OCI-LY1 (cell line): Measurements from ENCODE around the gene CCDC102B.
"Not testable (repeated sequence)": the region's sequence is repeated elsewhere in the genome, so short reads cannot be mapped to it uniquely, and the experiment has no call there.

Source experiments
- H2AFZ ChIP-seq: fragments of 200-600 bp; sonication (generic), shearing (Covaris generic); 2 replicates; pipeline ENCODE4 v1.6.0; 2014; ENCODE audit warnings: antibody characterized with exemption, mild to moderate bottlenecking, low read length
- H3F3A ChIP-seq: fragments of 200-600 bp; sonication (generic), shearing (Covaris generic); 2 replicates; pipeline ENCODE4 v1.6.0; 2014; ENCODE audit warnings: mild to moderate bottlenecking, antibody characterized with exemption, low read length, moderate library complexity; ENCODE audit not compliant: insufficient read depth
- H3K27ac ChIP-seq: fragments of 200-600 bp; sonication (generic); 2 replicates; pipeline ENCODE4 v1.5.1; 2014; ENCODE audit warnings: low read length, mixed run types, mild to moderate bottlenecking, low read depth; ENCODE audit not compliant: poor library complexity, severe bottlenecking
- H3K27me3 ChIP-seq: fragments of 200-600 bp; sonication (generic); 2 replicates; pipeline ENCODE4 v1.6.0; 2014; ENCODE audit warnings: antibody characterized with exemption, mild to moderate bottlenecking, low read length, moderate library complexity; ENCODE audit not compliant: insufficient read depth
- H3K36me3 ChIP-seq: fragments of 200-600 bp; sonication (generic); 2 replicates; pipeline ENCODE4 v1.6.1; 2014; ENCODE audit warnings: mild to moderate bottlenecking, antibody characterized with exemption, low read length, moderate library complexity, mixed read lengths; ENCODE audit not compliant: insufficient read depth
- H3K4me1 ChIP-seq: fragments of 200-600 bp; sonication (generic); 2 replicates; pipeline ENCODE4 v1.5.1; 2014; ENCODE audit warnings: mild to moderate bottlenecking, low read length, moderate library complexity; ENCODE audit not compliant: insufficient read depth, severe bottlenecking
- H3K4me2 ChIP-seq: fragments of 200-600 bp; sonication (generic), shearing (Covaris generic); 2 replicates; pipeline ENCODE4 v1.6.1; 2014; ENCODE audit warnings: low read length
- H3K4me3 ChIP-seq: fragments of 200-600 bp; sonication (generic); 2 replicates; pipeline ENCODE4 v1.5.1; 2014; ENCODE audit warnings: low read length, low read depth, mild to moderate bottlenecking, mixed read lengths; ENCODE audit not compliant: poor library complexity, severe bottlenecking
- H3K79me2 ChIP-seq: fragments of 200-600 bp; shearing (Covaris generic); 2 replicates; pipeline ENCODE4 v1.6.1; 2016; ENCODE audit warnings: mixed run types, low read length, mixed read lengths; ENCODE audit not compliant: insufficient read depth
- H3K9ac ChIP-seq: fragments of 200-600 bp; sonication (generic), shearing (Covaris generic); 2 replicates; pipeline ENCODE4 v1.6.1; 2014; ENCODE audit warnings: mild to moderate bottlenecking, low read length, mixed read lengths
- H3K9me2 ChIP-seq: fragments of 200-600 bp; sonication (generic), shearing (Covaris generic); 2 replicates; pipeline ENCODE4 v1.6.1; 2014; ENCODE audit warnings: low read depth, mild to moderate bottlenecking, low read length, mixed read lengths
- H3K9me3 ChIP-seq: fragments of 200-600 bp; shearing (Covaris generic); 2 replicates; pipeline ENCODE4 v1.6.1; 2014; ENCODE audit warnings: low read length, mixed read lengths
- H4K20me1 ChIP-seq: fragments of 200-600 bp; sonication (generic), shearing (Covaris generic); 2 replicates; pipeline ENCODE4 v1.6.0; 2016; ENCODE audit warnings: mild to moderate bottlenecking, low read length; ENCODE audit not compliant: insufficient read depth
- EZH2 ChIP-seq: fragments of 200-600 bp; sonication (generic), shearing (Covaris generic); IDR thresholded peaks from 2 replicates; pipeline ENCODE4 v1.8.0; 2017; ENCODE audit warnings: borderline replicate concordance, mixed run types, mild to moderate bottlenecking, antibody characterized with exemption, low read length, moderate library complexity, mixed read lengths
- TF ChIP-seq, protein P1 (sequence below): fragments of 200-600 bp; sonication (generic), shearing (Covaris generic); IDR thresholded peaks from 2 replicates; pipeline ENCODE4 v1.5.1; 2017; ENCODE audit warnings: mild to moderate bottlenecking, antibody characterized with exemption, low read length, moderate library complexity, mixed read lengths

Gene CCDC102B

DNA sequence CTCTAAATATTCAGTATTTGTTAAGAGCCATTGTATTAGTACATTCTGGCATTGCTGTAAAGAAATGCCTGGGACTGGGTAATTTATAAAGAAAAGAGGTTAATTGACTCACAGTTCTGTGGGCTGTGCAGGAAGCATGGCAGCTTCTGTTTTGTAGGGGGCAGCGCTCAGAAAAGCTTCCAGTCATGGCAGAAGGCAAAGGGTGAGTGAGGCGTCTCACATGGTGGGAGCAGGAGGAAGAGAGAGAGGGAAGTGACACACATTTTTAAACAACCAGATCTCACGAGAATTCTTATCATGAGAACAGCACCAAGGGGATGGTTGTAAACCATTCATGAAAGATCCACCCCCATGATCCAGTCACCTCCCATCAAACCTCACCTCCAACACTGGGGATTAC, 13.8 kb upstream of the CCDC102B start:
- TF ChIP-seq, protein P1, sequence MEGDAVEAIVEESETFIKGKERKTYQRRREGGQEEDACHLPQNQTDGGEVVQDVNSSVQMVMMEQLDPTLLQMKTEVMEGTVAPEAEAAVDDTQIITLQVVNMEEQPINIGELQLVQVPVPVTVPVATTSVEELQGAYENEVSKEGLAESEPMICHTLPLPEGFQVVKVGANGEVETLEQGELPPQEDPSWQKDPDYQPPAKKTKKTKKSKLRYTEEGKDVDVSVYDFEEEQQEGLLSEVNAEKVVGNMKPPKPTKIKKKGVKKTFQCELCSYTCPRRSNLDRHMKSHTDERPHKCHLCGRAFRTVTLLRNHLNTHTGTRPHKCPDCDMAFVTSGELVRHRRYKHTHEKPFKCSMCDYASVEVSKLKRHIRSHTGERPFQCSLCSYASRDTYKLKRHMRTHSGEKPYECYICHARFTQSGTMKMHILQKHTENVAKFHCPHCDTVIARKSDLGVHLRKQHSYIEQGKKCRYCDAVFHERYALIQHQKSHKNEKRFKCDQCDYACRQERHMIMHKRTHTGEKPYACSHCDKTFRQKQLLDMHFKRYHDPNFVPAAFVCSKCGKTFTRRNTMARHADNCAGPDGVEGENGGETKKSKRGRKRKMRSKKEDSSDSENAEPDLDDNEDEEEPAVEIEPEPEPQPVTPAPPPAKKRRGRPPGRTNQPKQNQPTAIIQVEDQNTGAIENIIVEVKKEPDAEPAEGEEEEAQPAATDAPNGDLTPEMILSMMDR = no peak
- TF ChIP-seq EZH2 = no peak
- no peaks in the 10 kb centered on the region for H4K20me1 ChIP-seq
- H3K9me3 ChIP-seq = no peaks in the 10 kb centered on the region
- no peak overlapping the region for H3K27ac ChIP-seq
- H3K4me3 ChIP-seq = no peak overlapping the region
- H3K4me1 ChIP-seq = no peaks in the 10 kb centered on the region
- H3K4me2 ChIP-seq = no peak overlapping the region
- H3K36me3 ChIP-seq = no peaks in the 10 kb centered on the region
- H3F3A ChIP-seq = no peaks in the 10 kb centered on the region
- no peak overlapping the region for H3K9ac ChIP-seq
- H3K79me2 ChIP-seq = no peaks in the 10 kb centered on the region
- H3K9me2 ChIP-seq = no peaks in the 10 kb centered on the region
- no peaks in the 10 kb centered on the region for H3K27me3 ChIP-seq
- no peak overlapping the region for H2AFZ ChIP-seq

DNA sequence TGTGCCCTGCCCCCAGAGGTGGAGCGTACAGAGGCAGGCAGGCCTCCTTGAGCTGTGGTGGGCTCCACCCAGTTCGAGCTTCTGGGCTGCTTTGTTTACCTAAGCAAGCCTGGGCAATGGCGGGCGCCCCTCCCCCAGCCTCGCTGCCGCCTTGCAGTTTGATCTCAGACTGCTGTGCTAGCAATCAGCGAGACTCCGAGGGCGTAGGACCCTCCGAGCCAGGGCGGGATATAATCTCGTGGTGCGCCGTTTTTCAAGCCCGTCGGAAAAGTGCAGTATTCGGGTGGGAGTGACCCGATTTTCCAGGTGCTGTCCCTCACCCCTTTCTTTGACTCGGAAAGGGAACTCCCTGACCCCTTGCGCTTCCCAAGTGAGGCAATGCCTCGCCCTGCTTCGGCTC, 7.6 kb upstream of the CCDC102B start:
- H3K36me3 ChIP-seq, H3K4me2 ChIP-seq, H3K9me2 ChIP-seq, H3K4me3 ChIP-seq, H3K79me2 ChIP-seq, H3K27ac ChIP-seq, H3K27me3 ChIP-seq, H2AFZ ChIP-seq, H3F3A ChIP-seq, H4K20me1 ChIP-seq, H3K9me3 ChIP-seq, H3K4me1 ChIP-seq, H3K9ac ChIP-seq: not testable (repeated sequence)

DNA sequence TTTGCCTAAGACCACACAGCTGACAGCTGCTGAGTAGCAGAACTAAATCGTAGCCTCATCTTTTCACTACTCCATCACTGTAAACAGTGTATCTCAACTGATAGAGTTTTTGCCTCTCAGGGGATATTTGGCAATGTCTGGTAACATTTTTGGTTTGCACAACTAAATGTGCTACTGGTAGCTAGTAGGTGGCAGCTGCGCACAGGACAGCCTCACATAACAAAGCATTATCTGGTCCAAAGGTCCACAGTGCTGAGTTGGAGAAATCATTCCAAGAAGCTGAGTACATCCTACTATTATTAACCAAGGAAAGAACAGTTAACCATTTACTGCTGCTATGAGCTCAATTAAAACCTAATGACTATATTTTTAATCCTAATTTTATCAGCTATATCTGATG, 6.1 kb upstream of the CCDC102B start:
- Histone ChIP-seq H3K9ac (no peak overlapping the region), H3K9me3 (no peaks in the 10 kb centered on the region), H3K4me3 (no peak overlapping the region), H3K27me3 (no peaks in the 10 kb centered on the region), H4K20me1 (no peaks in the 10 kb centered on the region), H3F3A (no peaks in the 10 kb centered on the region), H3K36me3 (no peaks in the 10 kb centered on the region), H3K27ac (no peak overlapping the region), H3K4me2 (no peak overlapping the region), H3K79me2 (no peaks in the 10 kb centered on the region), H2AFZ (no peak overlapping the region), H3K9me2 (no peaks in the 10 kb centered on the region), H3K4me1 (no peaks in the 10 kb centered on the region)
- no peak for TF ChIP-seq EZH2
- TF ChIP-seq, protein P1 = no peak

DNA sequence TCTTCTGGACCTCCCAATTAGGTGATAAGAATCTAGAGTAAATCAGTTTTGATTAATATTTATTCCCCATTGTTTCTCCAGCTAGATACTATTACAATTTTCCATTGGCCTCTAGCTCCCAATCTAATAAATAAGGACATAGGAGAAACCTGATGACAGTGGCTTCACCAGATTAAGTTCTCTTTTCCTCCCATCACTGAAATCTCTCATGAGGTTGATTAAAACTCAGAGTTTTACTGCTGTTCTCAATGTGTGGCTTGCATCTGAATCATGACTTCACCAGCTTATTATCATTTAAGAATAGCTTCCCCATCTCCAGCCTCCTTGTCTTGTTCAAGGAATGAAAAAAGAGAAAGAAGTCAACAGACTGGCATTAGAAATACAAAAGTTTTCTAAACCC, 3.9 kb upstream of the CCDC102B start:
- no peak for TF ChIP-seq EZH2
- TF ChIP-seq, protein P1 = no peak
- H3F3A ChIP-seq = no peaks in the 10 kb centered on the region
- no peaks in the 10 kb centered on the region for H3K9me3 ChIP-seq
- no peak overlapping the region for H3K4me2 ChIP-seq
- H3K36me3 ChIP-seq = no peaks in the 10 kb centered on the region
- no peak overlapping the region for H3K27ac ChIP-seq
- no peaks in the 10 kb centered on the region for H4K20me1 ChIP-seq
- no peak overlapping the region for H2AFZ ChIP-seq
- H3K4me3 ChIP-seq = no peak overlapping the region
- H3K9me2 ChIP-seq = no peaks in the 10 kb centered on the region
- no peak overlapping the region for H3K9ac ChIP-seq
- no peaks in the 10 kb centered on the region for H3K79me2 ChIP-seq
- H3K27me3 ChIP-seq = no peaks in the 10 kb centered on the region
- no peaks in the 10 kb centered on the region for H3K4me1 ChIP-seq
